Activated CD4-positive, alpha-beta T cell treated with anti-CD3 and anti-CD28 coated beads, Interleukin-2, amount 50 U/mL, for 24 hours (primary cell): ENCODE data around the gene FCER1G.
"Not testable (repeated sequence)": the region's sequence is repeated elsewhere in the genome, so short reads cannot be mapped to it uniquely, and the experiment has no call there.

Source experiments
- DNase-seq, 2 donors: peaks; one replicate each; pipeline ENCODE4 v3.0.0-alpha.2; 2020; ENCODE audit warnings: low read depth in 1 of 2, low spot score in 1 of 2

The FCER1G gene

GRCh38 chr1:161206411-161207140 is 8.5 kb upstream of the FCER1G start:
- DNase-seq, result no peak

DNA sequence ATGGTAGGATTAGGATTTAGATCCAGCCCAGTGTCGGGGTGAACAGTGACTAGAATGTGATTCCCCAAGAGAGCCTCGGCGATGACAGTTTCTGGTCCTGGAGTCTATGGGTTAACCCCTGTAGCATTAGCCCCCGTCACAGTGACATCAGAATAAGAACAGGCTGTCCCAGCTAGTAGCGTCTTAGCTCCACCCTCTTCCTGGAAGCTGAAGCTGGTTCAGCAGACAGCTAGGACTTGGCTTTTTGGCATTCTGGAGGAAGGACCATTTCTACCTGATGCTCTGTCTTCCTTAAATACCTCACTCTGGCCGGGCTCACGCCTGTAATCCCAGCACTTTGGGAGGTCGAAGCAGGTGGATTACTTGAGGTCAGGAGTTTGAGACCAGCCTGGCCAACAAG is 7.9 kb upstream of the FCER1G start:
- DNase-seq, result no peak

- DNase-seq, result peak; percentile 37 to 59
These were observed 5.2 kb upstream of the FCER1G start for GRCh38 chr1:161209790-161210409.

DNA sequence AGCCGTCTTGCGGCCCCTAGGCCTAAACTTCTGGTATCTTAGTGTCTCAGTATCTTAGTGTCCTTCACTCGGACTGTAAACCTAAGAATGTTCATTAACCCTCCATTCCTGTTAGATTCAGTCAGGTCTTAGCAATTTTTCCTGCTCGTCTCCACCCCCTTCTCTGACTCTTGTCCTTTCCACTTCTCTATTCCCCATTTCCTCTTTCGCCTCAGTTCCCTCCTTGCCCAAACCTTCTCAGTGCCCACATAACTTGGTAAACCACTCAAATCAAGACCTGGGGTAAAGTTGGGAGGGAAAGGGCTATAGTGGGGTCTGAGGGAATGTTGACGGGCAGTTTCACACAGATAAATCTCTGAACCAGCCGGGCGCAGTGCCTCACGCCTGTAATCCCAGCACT is 726 bp upstream of the FCER1G start:
- DNase-seq, result no peak

DNA sequence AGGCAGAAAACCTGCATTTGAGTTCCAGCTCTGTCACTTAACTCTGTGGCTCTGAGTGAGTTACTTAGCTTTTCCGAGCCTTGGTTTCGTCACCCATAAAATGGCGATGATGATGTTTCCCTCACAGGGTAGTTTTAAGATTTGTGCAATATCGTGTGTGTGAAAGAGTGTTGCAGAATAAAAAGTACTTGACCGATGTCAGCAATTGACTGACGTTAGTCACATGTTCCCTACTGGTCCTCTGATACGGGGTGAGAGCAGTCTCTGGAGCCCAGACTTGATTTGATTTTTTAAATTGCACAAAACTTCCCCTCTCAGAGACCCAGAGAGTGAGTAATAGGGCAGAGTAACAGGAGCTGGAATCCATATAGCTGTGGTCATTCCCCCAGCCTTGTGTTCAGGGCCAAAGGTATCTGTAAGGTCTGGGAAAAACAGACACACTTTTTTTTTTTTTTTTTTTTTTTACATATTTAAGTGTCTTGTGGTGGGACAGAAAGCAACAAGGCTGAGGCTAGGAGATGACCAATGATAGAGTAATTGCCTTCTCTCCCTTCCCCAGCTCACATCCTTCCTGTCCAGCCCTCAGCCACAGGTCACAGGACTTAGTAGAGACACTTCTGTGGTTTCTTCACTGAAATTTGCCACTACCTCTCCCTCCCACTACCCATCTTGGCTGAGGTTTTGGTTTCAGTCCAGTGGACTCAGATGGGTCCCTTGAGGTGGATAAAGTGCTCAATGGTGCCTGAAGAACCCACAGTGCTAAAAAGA is 2.0 kb downstream of the FCER1G start:
- DNase-seq, result no peak

DNA sequence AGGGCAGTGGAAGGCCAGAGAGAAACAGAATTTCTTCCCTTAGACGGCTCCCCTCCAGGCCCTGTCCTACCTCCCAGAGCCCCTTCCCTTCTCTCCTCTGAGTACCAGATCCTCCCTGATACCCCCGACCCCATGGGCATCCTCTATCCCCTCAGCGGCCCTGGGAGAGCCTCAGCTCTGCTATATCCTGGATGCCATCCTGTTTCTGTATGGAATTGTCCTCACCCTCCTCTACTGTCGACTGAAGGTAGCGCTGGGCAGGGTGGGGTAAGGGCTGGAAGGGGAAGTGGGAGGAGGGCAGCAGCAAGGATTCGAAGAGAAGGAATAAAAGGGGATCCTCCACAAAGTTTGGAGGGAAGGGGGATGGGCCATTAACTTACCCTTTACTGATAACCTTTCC is 2.7 kb downstream of the FCER1G start:
- no peak for DNase-seq

- no peak for DNase-seq
These were observed 3.4 kb downstream of the FCER1G start for GRCh38 chr1:161218301-161219077.

DNA sequence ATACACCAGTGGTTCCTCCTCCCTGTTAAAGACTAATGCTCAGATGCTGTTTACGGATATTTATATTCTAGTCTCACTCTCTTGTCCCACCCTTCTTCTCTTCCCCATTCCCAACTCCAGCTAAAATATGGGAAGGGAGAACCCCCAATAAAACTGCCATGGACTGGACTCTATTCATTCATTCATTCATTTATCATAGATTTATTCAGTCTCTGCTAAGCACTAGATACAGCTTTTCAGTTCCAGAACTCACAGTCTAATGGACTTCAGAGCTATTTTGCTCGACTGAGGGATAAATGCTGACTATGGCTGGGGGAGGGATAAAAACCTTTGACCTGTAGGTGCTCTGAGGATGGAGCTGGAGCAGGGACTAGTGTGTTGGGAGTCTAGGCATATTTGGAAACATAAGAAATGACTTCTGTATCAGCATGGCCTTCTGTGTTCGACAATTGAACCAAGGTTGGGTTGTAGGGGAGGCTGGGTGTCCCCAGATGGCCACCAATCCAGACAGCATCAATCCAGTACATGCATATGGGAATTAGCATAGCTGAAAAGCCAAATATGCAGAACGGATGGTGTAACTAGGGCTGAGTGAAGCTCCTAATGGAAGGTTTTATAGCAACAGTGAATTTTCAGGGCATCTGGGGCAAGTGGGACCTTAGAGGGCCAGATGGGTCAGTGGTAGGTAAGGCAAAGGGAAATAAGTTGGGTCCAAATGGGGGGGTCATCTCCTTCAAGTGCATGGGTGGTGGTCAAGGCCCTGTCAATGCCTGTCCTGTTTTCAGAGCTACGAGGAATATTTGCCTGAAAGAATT is 4.2 kb downstream of the FCER1G start:
- no peak for DNase-seq

GRCh38 chr1:161220002-161220401 is 4.9 kb downstream of the FCER1G start:
- no peak for DNase-seq

DNA sequence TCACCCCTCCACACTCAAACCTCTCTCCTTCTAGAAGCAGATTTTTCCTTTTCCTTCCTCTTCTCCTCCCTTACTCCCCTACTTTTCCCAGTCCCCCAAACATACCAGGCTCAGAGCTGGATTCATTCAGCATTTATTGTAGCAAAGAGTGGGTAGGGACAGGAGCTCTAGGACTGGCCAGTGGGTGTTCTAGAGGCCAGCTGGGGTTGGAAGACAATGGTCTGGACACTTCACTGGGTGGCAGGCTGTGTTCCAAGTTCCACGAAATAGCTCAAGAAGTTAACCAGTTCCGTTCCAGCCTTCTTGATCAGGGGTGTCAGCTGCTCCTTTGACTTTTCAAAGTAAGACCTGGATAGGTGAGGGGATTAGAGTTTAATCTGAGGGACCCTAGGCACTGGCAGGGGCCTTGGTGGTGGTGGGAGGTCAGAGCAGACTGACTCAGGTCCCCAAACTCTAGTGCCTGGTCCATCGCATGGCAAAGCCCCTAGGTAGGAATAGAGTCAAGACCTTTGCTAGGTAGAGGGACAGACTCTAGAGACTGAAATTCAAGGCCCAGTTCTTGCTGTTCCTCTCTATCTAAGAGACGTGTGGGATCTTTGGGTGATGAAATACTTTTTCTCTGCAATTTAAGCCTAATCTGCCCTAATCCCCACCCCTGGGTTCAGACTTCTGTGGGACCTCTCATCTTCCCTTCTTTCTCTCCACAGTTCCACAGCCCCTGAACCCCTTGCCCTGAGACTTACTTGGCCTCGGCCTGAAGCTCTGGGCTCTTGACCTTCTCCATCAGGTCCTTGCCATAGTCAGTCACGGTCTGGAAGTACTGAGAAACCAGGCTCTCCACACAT is 7.3 kb downstream of the FCER1G start:
- no peak for DNase-seq

DNA sequence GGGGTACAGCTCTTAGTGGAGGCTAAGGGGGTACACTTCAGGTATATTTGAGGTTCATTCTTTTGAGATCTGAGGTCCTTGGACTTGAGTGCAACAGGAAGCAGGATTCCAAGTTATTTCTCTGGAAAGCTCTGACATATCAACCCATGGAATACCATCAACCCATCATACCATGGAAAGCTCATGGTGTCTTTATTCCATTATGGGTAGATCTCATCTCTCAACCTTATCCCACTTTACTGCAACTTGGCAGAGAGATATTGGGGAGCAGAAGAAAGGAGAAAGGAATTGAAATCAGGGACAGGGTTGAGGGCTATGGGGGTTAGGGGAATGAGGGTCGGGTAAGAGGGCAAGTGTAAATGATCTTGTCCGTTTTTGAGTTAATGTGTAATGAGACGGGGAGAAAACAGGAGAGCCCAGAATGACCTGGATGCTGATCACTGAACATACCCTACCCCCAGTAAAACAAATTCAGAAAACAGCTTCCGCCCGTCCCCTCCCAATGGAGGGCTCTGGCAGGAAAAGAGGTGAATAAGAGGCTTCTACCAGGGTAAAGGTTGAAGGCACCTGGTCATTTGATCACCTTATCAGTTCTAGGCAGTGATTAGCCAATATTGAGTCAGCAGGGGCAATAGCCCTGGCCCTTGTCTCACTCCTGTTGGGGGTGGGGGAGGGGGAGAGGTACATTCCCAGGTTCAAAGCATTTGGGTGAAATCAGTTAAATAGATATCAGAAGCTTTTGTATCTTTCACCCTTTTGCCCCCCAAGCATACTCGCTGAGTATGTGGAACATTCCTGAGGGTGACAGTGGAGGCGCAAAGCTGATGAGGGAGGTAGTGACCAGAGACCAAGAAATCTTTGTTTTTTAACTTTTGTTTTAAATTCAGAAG is 9.0 kb downstream of the FCER1G start:
- no peak for DNase-seq

GRCh38 chr1:161224695-161225087 is 9.6 kb downstream of the FCER1G start:
- not testable (repeated sequence) for DNase-seq

DNA sequence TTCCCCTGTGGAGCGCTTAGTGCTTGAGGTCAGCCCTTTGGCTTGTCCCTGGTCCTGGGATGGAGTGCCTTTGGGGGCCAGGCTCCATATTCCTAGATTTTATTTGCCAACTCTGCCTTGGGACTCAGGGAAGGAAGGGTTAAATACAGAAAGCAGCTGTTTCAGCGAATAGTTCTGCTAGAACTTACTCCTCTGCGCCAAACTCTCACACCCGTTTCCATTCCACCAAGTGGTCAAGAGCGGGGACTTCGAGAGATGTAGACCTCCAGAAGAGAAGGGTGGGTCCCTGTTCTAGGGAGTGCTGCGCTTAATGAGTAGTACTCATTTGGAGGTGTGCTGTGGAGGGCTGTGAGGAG is 10.1 kb downstream of the FCER1G start:
- no peak for DNase-seq

DNA sequence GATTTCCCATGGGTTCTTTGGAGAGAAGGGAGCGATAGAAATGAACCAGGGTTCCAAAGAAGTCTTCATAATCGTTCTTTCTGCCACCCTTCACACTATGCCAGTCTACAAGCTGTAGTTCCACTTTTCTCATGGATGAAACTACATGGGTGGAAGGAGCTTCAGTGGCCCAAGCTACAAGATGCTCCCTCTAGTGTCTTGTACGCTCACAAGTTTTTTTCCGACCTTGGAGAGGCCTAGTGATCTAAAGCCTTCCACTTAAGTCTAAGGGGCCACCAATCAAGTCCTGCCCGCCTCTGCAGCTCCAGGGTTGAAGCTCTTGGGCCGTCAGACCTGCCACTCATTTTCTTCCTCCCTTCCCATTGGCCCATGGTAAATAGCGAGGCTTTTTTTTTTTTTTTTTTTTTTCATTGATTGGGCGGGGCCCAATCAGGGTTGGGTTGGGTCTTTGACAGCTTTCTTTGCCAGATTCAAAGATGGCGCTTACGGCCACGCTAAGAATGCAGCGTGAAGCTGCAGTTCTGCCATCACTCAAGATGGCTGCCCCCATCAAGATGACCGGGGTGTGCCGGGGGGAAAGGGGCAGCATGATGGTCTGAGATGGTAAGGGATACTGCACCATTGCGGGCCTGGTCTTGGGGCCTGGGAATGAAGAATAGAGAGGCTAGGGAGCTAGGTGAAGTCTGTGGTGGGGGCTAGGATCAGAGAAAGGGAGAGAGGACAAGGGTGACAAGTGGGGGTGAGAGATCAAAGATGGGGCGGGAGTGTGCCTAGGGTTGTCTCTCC is 10.6 kb downstream of the FCER1G start, which contains the start of gene TOMM40L:
TSS of gene TOMM40L (plus strand) at position 527 of the 786 bp plus-strand sequence. CDS start 430 bp downstream, outside the sequence.
- peak; percentile 65 to 90 for DNase-seq

GRCh38 chr1:161226320-161226711 is 11.2 kb downstream of the FCER1G start:
- no peak for DNase-seq

- no peak for DNase-seq
These were observed 11.7 kb downstream of the FCER1G start for GRCh38 chr1:161226759-161227158.

- peak; percentile 83 to 85 for DNase-seq
These were observed 12.2 kb downstream of the FCER1G start for GRCh38 chr1:161227196-161227871.
